ENCODE data around the gene MDM1.
A peak's percentile ranks its signal among the peaks of the same experiment; 100 is the strongest.

Gene MDM1

DNA sequence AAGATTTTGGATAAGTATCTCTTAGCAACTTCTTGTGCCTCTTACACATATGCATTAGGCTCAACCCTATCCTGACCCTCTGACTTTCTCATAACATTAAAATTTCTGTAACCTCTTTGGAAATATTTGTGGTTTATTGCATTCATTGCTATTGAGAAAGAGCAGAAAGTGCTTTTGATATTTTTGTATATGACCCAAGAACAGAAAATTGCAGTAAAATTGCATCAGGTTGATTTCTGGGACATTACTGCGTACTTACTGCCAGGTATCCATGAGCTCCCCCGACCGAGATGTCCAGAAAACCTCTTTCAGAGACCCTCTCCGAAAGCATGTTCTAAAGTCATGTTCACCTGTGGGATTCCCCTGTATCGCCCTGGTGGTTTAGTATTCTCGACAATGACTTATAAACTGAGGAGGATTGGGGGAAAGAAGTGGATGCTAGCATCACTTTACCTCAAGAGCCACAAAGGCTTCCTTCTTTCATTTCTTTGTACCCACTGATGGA lies 64.2 kb downstream of the MDM1 start:
- Histone ChIP-seq H3K9me3 (no peaks in the 10 kb centered on the region), H3K4me1 (ENCODE audit: control insufficient read depth in 1 of 2, insufficient read depth in 1 of 2, low read depth in 1 of 2, low read length in 1 of 2) (peaks cover 68 to 70% of the 10 kb centered on the region in 2 experiments), H3K27me3 (no peaks in the 10 kb centered on the region), H3K27ac (peak overlapping the region; percentile 71), H3K4me3 (ENCODE audit: low read depth in 1 of 2, low read length in 1 of 2) (peak overlapping the region in 1 of 2 experiments; percentile 2), H3K36me3 (no peaks in the 10 kb centered on the region)
- TF ChIP-seq, protein P1, sequence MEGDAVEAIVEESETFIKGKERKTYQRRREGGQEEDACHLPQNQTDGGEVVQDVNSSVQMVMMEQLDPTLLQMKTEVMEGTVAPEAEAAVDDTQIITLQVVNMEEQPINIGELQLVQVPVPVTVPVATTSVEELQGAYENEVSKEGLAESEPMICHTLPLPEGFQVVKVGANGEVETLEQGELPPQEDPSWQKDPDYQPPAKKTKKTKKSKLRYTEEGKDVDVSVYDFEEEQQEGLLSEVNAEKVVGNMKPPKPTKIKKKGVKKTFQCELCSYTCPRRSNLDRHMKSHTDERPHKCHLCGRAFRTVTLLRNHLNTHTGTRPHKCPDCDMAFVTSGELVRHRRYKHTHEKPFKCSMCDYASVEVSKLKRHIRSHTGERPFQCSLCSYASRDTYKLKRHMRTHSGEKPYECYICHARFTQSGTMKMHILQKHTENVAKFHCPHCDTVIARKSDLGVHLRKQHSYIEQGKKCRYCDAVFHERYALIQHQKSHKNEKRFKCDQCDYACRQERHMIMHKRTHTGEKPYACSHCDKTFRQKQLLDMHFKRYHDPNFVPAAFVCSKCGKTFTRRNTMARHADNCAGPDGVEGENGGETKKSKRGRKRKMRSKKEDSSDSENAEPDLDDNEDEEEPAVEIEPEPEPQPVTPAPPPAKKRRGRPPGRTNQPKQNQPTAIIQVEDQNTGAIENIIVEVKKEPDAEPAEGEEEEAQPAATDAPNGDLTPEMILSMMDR (IDR thresholded peaks at IDR 0.05), result no peak

DNA sequence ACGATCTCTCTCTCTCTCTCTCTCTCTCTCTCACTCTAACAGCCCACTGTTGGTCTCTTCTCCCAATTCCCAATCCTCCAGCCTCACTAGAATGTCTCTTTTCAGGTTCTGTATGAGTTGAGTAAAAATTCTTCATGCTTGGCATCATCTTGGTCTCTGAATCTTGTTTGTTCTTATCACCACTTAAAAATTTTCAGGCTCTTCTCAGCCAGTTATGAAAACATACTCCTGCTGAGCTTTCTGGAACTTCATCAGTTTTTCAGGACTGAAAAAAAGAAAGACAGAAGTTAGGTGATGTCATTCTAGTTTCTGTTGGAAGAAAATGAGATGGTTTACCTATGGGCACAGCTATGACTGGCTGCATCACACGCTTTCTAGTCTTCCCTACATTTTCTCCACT lies 67.3 kb downstream of the MDM1 start:
- H3K4me3 ChIP-seq (ENCODE audit: low read depth in 1 of 2, low read length in 1 of 2), result no peak overlapping the region
- no peaks in the 10 kb centered on the region for H3K27me3 ChIP-seq
- H3K4me1 ChIP-seq (ENCODE audit: control insufficient read depth in 1 of 2, insufficient read depth in 1 of 2, low read depth in 1 of 2, low read length in 1 of 2), result peaks cover 53 to 54% of the 10 kb centered on the region in 2 experiments
- H3K27ac ChIP-seq, result no peak overlapping the region
- H3K9me3 ChIP-seq, result no peaks in the 10 kb centered on the region
- TF ChIP-seq, protein P1 (IDR thresholded peaks at IDR 0.05), result no peak
- H3K36me3 ChIP-seq, result no peaks in the 10 kb centered on the region

DNA sequence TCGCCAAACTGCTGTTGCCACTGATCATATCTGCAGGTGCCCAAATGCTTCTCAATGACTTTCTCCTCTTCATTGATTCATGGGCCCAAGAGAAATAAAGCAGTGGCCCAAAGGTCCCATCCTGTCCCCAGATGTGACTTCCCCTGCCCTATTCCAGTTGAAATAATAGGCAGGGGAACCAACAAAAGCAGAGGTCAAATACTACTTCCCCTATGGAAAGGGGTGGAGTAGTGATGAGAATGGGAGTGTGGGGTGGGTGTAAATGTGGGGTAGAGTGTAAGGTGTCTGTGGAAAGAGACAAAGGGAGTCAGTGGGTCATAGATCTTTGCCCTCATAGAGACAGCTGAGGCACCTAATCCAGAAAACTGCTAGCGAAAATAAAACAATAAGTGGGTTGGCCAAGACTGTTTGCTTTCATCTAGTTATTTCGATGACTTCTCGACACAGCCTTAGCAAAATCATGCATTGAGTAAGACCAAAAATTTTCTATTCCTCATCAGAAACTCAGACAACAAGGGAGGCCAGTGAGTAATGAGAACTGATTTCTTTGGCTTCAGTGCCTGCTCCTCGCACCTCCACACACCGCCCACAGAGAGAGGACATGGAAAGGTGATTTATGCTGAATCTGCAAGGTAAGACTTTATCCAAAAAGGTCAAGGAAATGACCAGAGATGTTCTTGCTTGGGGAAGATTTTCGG lies 67.9 kb downstream of the MDM1 start:
- Histone ChIP-seq H3K36me3 (no peaks in the 10 kb centered on the region), H3K9me3 (no peaks in the 10 kb centered on the region), H3K27ac (no peak overlapping the region), H3K4me1 (ENCODE audit: control insufficient read depth in 1 of 2, insufficient read depth in 1 of 2, low read depth in 1 of 2, low read length in 1 of 2) (peaks cover 48 to 49% of the 10 kb centered on the region in 2 experiments), H3K27me3 (no peaks in the 10 kb centered on the region), H3K4me3 (ENCODE audit: low read depth in 1 of 2, low read length in 1 of 2) (no peak overlapping the region)
- TF ChIP-seq, protein P1 (IDR thresholded peaks at IDR 0.05), result no peak

DNA sequence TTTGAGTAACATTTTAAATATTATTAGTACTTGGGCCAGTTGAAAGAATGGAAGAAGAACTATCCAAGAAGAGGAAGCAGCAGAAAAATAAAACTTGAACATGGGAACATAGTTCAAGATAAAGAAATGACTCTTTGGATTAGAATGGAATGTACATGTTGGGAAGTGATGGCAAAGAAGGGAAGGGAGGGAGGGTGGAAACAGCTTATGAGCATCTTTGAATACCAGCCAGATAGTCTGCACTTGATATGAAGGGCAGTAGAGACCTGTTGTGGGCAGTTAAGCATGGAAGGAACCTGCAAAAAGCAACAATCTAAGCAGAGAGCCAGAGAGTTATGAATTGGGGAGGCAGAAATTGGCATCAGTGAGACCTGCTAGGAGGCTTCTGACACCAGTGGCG lies 68.8 kb downstream of the MDM1 start:
- peaks cover 38 to 39% of the 10 kb centered on the region in 2 experiments for H3K4me1 ChIP-seq (ENCODE audit: control insufficient read depth in 1 of 2, insufficient read depth in 1 of 2, low read depth in 1 of 2, low read length in 1 of 2)
- no peaks in the 10 kb centered on the region for H3K36me3 ChIP-seq
- H3K4me3 ChIP-seq (ENCODE audit: low read depth in 1 of 2, low read length in 1 of 2), result no peak overlapping the region
- H3K27ac ChIP-seq, result no peak overlapping the region
- no peaks in the 10 kb centered on the region for H3K9me3 ChIP-seq
- TF ChIP-seq, protein P1 (IDR thresholded peaks at IDR 0.05), result no peak
- no peaks in the 10 kb centered on the region for H3K27me3 ChIP-seq

DNA sequence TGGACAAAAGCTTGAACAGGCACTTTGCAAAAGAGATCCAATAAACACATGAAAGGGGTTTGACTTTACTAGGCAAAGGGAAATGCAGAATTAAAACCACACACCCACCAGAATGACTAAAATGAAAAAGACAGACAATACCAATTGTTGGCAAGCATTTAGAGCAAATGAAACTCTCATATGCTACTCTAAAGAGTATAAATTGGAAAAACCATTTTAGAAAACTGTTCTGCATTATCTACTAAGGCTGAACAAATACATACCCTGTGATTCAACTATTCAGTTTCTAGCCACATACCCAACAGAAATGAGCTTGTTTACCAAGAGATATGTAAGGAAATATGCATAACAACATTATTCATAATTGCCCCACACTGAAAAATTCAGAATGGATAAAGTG lies 70.3 kb downstream of the MDM1 start:
- Histone ChIP-seq H3K36me3 (no peaks in the 10 kb centered on the region), H3K9me3 (no peaks in the 10 kb centered on the region), H3K4me3 (ENCODE audit: low read depth in 1 of 2, low read length in 1 of 2) (no peak overlapping the region), H3K4me1 (ENCODE audit: control insufficient read depth in 1 of 2, insufficient read depth in 1 of 2, low read depth in 1 of 2, low read length in 1 of 2) (peaks cover 23 to 24% of the 10 kb centered on the region in 2 experiments), H3K27ac (no peak overlapping the region), H3K27me3 (no peaks in the 10 kb centered on the region)
- TF ChIP-seq, protein P1 (IDR thresholded peaks at IDR 0.05), result no peak
